Stimulated activated naive CD8-positive, alpha-beta T cell treated with anti-CD3 and anti-CD28 coated beads, Interleukin-15, Interleukin-2, amounts not matched to agents 100 U/mL and 50 U/mL, for 24 hours (primary cell): ENCODE data around the gene TXNDC2.
A peak's percentile ranks its signal among the peaks of the same experiment; 100 is the strongest.

Experiments used
- ATAC-seq: fragments of 150-1000 bp; cut with Tn5 transposase; one replicate; pipeline ENCODE4 v1.10.0; 2021
- DNase-seq: peaks from one replicate; pipeline ENCODE4 v3.0.0; 2021

Gene TXNDC2

DNA sequence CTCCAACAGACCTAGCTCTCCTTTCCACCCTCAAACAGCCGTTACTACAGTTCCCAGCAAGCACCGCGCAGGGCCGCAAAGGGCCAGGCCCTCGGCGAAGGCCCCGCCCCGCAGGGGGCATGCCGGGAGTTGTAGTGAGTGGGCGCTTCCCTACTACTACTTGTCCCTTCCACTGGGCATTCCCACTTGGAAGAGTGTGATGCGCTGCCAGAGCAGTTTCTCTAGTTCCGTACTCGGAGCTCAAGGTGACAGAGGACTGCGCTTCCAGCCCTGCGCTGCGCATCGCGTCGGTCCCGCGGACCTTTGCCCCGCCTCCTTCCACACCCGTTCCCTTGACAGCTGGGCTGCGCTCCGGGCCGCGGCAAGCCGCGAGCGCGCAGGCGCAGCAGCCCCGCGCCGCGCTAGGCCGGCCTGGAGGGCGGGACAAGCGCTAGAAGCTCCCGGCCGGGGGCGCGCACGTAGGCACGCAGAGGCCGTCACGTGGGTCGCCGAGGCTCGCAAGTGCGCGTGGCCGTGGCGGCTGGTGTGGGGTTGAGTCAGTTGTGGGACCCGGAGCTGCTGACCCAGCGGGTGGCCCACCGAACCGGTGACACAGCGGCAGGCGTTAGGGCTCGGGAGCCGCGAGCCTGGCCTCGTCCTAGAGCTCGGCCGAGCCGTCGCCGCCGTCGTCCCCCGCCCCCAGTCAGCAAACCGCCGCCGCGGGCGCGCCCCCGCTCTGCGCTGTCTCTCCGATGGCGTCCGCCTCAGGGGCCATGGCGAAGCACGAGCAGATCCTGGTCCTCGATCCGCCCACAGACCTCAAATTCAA, 28.0 kb downstream of the TXNDC2 start, which contains the start of gene VAPA:
TSS of gene VAPA (plus strand) at position 491 of the 808 bp plus-strand sequence. CDS start at position 732, 241 bp downstream.
- peak; percentile 89 for ATAC-seq
- DNase-seq: peak; percentile 93

DNA sequence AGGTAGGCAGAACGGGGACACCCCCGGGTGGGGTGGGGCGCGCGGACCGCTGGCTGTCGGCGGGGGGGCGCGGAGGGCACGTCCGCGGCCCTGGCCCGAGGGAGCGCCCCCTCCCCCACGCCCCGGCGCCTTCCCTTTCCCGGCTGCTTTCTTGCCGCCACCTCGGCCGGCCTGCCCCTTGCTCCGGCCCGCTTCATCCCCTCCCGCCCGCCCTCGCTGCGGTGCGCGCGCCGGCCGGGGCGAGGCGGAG, 28.5 kb downstream of the TXNDC2 start:
- DNase-seq: no peak
- no peak for ATAC-seq

DNA sequence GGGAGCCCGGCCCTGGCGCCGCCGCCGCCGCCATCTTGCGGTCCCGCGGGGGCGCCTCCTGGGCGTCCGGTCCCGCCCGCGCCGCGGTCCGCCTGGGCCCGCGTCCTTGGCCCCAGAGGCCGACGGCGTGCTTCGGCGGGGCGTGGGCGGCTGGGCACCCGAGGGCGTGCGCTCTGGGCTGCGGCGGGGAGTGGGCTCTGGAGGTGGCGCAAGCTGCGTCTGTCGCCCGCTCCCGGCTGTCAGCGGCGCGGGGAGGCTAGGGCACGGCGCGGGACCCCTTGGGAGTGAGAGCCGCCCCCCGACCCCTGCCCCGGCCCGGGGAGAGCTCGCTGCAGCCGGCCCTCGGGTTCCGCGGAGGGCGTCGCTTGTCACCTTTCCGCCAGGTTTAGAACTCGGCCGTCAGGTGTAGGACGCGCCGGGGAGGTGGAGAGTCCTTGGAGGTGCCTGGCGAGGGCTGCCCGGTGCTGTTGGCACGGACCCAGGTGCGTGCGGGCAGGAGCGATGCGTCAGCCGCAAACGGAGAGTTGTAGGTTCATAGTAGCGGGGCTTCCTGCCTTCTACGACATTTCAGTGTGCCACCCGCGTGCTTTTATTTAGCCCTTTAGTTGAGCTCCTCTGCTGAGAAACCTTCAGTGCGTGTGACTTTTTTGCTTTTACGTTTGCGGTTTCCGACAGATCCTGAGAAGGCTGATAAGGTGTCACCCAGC, 29.0 kb downstream of the TXNDC2 start:
- DNase-seq: peak; percentile 78
- peak; percentile 17 for ATAC-seq

DNA sequence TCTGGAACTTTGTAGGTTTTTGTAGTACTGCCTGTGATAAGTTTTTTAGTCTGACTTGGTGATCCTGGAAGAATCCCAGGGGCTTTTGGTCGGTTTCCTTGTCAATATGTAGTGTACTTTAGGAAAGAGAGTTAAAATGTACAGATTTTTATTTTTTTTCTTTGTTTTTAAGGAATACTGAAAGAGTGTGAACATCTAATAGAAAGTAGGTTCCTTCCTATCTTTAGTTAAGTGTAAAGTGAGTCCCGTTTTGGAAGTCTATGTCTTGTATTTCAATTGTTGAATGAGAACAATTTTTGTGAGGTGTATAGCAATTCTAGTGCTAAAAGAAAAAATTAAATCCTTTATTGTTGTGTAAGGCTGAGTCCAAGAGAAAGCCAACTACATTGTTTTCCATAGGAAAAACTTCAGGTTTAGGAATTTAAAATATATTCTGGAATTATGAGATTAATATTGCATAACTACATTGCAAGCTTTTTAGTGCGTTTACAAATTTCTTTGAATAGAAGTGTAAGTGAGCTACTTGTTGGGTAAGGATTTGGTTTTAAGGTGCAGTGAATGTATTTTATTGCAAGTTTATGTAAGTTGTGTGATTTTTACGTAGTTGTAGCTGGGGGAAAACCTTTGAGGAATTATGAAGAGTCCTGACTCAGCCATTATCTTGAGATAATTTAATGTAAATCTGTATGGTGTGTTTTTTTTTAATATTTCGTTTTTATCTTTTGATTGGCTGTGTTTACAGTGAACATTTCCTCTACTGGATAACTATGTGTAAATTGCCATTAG, 29.7 kb downstream of the TXNDC2 start:
- ATAC-seq (no peak), DNase-seq (no peak)

DNA sequence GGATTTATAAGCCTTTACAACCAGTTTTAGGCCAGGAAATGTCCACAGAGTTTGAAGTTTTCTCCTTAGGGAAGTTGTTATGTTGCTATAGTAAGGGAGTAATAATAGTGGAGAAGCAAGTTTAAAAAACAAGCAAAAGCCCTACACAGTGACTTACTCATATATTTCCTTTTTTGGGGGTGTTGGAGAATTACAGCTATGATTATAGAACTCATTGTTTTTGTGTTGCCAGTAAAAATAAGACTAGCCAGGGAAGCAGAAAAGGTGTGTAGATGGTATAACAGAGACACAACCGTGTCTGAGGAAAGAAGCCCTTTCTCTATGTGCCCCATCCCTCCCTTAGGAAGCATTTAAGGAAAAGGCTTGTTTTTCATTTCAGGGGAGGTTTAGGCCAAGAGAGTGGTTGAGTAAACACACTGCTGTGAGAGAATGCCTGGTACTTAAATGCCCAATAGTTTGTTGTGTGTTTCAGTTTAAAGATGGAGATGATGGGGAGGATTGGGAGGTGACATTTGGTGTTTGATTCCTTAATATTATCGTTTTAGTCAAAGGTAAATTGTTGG, 30.4 kb downstream of the TXNDC2 start:
- DNase-seq: no peak
- no peak for ATAC-seq

DNA sequence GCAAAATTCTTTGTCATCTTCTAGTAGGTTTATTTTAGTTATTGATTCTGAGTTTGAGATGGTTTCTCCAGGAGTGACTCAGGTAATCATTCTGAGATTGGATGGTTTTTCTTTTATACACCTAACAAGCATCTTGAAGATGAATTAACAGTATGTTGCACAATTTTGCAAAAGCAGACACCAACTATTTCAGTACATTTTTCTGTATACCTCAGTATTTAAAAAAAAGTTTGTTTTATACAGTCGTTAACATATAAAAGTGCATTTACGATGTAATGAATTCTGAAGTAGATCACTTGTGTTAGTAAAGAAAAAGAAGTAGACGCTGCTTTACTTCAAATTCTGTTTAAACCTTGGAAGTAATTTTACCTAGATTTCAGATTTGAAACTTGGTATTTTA, 31.0 kb downstream of the TXNDC2 start:
- no peak for ATAC-seq
- DNase-seq: no peak

DNA sequence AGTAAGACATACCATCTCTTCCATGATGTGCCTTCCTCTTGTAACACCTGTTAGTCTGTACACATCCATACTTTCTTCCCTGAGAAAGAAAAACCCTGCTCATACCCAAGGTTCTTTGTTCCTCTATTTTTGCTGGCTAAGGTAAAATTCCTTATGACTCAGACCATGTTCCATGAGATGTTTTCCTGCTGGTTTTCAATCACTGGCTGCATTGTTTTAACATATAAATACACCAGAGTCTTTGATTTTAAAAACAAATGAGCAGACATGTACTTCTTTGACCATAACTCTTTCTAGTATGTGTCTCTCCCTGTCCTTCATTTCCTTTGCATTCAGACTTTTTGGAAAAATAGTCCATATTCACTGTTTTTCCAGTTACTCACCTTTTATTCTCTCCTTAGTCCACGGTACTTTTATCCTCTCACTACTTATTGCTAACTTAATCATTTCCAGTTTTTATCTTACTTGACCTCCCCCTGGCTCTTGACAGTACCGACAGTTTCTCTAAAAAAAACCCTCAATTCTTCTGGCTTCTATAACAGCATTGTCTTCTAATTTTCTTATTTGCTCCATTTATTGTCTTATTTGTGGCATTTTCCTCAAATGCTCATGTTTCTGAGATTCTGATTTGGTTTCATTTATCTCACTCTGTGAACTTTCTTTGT, 32.4 kb downstream of the TXNDC2 start:
- ATAC-seq (no peak), DNase-seq (no peak)

DNA sequence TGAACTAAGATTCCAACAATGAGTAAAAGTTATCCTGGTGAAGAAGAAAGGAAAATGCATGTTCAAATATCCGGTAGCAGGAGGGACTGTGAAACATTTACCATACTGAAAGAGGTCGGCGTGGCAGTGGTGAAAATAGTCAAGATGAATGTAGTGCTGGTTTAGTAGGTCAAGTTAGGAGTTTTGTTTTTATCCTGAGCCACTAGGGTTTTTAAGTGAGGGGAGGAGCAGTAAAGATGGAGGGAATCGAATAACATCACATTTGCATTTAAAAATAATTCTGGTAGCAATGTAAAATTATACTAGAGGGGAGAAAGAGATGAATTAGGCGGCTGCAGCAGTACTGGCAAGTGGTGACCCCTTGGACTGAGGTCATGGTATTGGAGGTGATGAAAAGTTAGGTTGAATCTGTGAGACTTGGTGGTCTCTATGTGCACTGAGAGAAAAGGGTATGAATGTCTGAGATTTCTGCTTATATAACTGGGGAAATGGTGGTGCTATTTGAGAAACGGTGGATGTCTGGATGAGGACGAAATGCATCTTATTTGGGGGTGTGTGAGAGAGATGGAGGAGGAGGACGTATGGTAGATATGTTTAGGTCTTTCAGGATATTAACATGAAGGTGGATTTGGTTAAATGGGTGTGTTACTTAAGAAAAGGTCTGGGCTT, 33.9 kb downstream of the TXNDC2 start:
- ATAC-seq: no peak
- DNase-seq: no peak

DNA sequence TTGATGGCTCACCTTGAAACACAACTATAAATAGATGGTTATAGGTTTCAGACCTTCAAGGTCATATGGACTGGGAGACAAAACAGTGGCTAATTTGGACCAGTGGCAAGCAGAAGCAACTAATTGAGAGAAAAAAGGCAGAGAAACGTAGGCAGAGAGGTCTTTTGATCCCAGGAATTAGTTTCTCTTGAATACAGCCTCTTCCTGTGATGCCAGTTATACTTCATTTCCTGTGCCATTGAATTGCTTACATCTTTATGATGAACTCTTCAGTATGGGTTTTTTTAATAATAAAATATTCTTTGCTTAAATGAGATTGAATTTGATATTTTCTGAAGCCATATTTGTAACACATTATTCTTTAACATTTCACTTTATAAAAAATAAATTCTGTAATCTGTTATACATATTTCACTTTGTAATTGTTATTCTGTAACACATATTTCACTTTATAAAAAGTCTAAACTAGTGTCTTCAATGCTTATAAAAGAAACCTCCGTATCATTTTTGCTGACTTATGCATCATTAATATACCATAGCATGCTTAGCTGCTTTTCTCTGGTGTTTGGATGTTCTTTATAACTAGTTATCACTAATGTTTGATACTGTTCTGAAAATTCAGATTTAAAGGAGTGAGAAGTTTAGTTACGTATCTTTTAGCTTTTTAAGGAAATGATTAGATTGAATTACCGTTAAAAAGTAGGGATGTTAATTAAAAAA, 37.0 kb downstream of the TXNDC2 start:
- DNase-seq (no peak), ATAC-seq (no peak)

DNA sequence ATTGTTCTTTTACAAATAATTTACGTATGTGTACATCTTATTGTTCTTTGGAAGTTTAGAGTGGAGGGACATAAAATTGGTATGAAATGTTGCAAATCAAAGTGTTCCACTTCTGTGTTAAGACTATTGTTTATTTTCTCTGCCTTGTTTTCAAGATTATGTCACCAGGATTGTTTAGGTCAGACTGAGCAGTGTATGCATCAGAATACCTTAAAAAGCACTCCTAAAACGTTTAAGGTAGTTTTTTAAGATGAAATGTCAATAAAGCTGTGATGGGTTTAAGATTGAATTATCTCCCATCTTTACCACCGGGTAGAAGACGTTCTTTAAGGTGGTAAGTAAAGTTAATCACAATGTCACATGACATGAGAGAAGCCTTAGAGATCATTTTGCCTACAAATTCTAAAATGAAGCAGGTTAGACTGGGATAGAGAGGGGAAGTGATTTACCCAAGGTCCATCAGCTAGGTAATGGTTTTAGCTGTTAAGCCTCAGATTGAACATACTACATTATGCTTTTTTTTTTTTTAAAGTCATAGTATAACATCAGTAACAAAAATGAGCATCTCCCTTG, 38.7 kb downstream of the TXNDC2 start:
- ATAC-seq: no peak
- DNase-seq: no peak

DNA sequence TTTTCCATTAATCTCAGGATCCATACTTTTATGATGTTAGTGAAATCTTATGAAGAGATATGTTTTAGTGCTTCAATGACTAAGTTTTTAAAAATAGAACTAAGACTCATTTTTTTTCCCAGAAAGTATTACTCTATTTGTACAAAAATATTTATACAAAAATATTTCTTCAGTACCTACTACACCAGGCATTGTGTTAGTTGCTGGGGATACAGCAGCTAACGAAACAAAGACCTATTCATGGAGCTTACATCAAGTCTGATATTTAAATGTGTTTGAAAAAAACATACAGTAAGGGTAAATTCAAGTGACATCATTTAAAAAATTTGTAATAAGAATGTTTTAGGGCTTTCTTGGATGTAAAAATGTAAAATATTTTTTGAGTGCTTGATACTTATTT, 39.6 kb downstream of the TXNDC2 start:
- ATAC-seq: no peak
- no peak for DNase-seq

DNA sequence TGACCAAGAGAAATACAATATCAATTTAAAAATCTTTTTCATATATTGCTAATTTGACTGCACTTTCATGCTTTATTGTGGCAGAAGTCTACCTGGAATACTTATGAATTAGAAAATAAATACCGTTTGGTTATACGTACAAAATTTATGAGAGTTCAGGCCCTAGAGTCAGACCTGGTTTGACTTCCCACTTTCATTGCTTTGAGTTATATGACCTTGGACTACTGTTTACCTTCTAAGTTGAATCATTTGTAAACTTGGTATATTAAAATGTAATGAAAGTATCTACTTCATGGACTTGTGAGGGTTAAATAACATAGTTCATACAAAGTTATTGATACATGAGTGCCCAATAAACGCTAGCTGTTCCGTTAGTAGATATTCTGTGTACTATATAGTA, 40.0 kb downstream of the TXNDC2 start:
- DNase-seq (no peak), ATAC-seq (no peak)

DNA sequence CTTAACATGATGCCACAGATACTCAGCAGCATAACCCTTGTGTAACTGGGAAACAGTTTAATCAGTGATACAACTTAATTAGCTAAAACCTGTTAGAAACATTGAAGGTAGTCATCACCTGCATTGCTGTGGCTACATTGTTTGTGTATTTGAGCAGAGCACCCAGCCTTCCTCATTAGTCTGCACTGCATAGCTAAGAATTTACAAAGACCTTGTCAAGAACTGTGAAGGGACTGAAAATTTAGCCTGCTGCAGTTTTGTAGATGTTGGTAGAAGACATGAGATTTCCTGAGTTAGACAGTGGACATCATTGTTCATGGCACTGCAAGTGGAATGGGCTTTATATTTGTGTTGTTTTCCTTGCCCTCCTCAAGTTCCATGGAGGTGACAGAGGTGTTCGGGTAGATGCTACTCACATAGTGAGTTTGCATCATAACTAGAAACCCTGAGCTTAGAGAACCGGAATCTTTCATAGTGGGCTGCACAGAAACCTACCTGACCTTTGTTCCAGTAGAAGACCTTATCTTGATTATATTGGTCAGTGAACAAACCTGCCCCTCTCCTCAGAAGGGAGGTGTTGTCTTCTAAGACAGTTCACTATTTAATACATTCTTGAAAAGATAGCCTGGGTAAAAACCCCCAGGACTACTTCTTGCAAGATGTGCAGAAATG, 40.6 kb downstream of the TXNDC2 start:
- ATAC-seq (peak; percentile 66), DNase-seq (no peak)

DNA sequence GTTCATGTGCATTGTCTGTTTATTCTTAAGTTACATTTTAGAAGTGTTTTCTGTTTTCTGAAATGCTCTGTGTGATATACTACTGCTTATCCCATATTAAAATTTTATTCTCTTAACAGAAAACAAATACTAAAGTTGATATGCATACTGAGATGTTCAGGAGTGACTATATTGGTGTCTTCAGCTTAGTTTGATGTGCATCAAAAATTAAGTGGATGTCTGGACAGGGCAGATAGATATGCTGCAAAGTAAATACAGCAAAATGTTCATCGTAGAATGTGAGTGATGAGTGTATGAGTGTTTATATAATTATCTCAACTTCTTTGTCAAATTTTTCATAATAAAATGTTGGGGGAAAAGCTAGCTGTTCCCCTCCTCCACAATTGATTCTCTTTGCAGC, 41.2 kb downstream of the TXNDC2 start:
- ATAC-seq: no peak
- DNase-seq: no peak

DNA sequence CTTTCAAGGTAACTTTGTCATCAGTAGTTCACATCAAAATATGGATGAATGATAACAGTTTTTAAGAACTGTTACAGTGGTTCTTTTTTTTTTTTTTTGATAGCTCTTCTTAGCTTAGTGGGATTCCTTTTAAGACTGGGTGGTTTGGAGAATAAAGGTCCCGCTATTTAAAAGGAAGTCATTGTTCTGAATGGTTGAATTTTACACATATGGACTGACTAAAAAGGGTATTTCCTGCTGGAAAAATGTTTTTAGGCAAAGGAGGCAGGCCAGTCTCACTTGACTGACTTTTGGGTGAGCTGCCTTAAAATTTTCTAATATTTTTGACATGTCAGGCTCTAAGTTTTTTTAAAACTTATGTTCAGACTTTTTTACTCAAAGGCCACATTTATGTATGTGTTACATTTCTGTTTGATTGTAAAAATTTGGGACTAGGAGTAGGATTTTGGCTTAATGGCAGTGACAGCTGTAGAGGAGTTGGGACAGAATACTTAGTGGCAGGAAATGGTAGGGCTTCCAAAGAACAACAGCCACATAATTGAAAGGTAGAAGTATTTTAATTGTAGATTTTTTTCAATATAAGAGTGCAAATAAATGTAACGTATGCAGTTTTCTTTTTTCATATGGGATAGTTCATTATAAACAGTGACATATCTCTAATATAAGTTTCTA, 41.8 kb downstream of the TXNDC2 start:
- DNase-seq (no peak), ATAC-seq (no peak)

DNA sequence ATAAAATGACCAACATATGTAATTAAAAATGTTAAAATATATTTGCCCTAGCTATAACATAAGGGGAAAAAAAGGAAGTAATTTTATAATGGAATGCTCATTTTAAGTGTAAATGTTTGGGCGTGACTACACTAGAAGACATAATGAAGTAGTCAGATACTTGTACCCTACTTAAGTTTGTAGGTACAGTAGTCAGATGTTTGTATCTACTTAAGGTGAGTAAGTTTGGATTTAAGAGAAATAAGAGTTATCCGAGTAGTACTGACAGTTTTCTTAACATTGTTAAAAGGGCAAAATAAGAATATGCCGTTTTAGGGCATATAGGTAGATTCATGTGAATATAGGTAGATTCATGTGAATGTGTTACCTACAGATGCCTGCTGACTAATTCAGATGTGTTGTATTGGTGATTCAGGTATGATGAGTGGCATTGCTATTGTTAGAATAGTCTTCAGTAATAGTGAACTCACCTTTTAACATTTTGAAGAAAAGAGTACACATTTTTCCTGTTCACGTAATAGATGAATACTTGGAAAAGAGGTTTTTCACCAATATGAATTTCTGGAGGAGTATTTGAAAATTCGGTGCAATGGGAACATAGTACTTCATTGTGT, 43.0 kb downstream of the TXNDC2 start:
- ATAC-seq (no peak), DNase-seq (no peak)

DNA sequence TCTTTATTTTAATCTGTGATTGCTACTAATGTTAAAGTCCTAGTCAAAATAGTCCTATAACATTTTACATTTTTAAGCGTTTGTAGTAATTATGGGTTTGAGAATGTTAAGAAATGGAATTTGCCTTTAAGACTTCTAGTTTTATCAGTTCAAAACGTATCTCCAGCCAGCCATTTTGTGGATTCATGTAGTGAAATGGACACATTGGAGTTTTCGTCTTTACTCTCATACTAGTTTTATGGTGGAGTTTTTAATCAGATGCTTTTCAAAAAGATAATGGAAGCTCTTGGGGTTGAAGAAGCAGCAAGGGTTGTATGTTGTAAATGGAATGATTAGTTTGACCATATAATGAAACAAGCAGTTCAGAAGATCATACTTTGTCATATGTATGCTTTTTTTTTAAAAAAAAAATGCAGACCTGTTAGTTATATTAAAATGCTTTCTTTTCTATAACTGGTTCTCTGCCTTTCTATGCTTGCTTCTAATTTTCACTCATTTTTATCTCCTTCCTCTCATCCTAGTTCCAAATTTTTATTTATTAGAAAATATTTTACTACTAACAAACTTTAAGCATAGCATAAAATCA, 44.6 kb downstream of the TXNDC2 start:
- DNase-seq (no peak), ATAC-seq (no peak)

DNA sequence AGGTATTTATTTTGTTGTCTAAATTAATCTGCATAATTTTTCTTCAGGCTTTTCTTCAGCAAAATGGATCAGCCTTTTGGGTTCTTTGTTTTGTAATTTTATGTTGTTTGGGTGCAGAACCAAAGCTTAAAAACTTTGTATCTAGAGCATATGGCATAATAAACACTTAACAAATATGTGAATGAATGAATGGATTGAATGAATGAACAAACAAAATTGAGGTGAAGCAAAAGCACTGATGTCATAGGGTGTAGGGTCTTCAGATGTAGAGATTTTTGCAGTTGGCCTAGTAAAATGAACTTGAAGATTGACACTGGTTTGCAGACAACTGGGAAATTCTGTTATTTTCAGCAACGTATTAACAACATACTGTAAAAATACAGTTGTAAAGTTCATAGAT, 45.4 kb downstream of the TXNDC2 start:
- ATAC-seq (no peak), DNase-seq (no peak)

DNA sequence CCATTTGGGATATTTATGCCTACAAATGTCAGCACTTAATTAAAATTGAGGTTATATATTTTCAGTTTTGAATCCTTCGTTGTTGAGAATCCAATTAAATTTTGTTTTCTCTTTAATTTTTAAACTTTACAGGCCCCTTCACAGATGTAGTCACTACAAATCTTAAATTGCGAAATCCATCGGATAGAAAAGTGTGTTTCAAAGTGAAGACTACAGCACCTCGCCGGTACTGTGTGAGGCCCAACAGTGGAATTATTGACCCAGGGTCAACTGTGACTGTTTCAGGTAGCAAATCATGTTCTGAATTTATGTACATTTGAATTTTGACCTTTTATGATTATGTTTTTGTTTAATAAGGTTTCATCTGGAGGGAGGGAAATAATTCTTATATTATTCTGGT, 45.9 kb downstream of the TXNDC2 start:
- DNase-seq: no peak

More for the DNA sequence above, 45.9 kb downstream of the TXNDC2 start:
- no peak for ATAC-seq
